ENCODE data around the gene SPTBN4.
A peak's percentile ranks its signal among the peaks of the same experiment; 100 is the strongest.

SPTBN4 gene

GRCh38 chr19:40530091-40530901 is 63.5 kb downstream of the SPTBN4 start (continued):
- no peak for TF ChIP-seq KLF8 (tag by site-specific recombination; IDR thresholded peaks at IDR 0.05)
- peak; percentile 74 for TF ChIP-seq GLIS2 (tag by site-specific recombination; IDR thresholded peaks at IDR 0.05)
- peak; percentile 40 for TF ChIP-seq SP3 (tag by site-specific recombination; IDR thresholded peaks at IDR 0.05)
- 0 out of 2 replicates have a peak, but pooled peaks have one; percentile 6 for TF ChIP-seq ZNF404 (tag by site-specific recombination; IDR thresholded peaks at IDR 0.05)
- 0 out of 2 replicates have a peak, but pooled peaks have one; percentile 26 for TF ChIP-seq WT1 (tag by site-specific recombination; IDR thresholded peaks at IDR 0.05)
- TF ChIP-seq ZNF366 (tag by site-specific recombination; conservative IDR thresholded peaks at IDR 0.05) = no peak
- TF ChIP-seq ZNF558 (tag by site-specific recombination; IDR thresholded peaks at IDR 0.05) = no peak
- no peak for TF ChIP-seq TRIM28 (IDR thresholded peaks at IDR 0.05; ENCODE audit: borderline replicate concordance, low read length)
- no peak for TF ChIP-seq IKZF3 (tag by site-specific recombination; IDR thresholded peaks at IDR 0.05)
- TF ChIP-seq ZXDB (tag by site-specific recombination; IDR thresholded peaks at IDR 0.05) = no peak
- TF ChIP-seq ZFP69B (tag by site-specific recombination; IDR thresholded peaks at IDR 0.05) = no peak
- no peak for TF ChIP-seq ZNF449 (tag by site-specific recombination; IDR thresholded peaks at IDR 0.05)
- TF ChIP-seq ZNF670 (tag by site-specific recombination; IDR thresholded peaks at IDR 0.05; ENCODE audit: low read depth) = no peak
- TF ChIP-seq ZNF561 (tag by site-specific recombination; IDR thresholded peaks at IDR 0.05; ENCODE audit: borderline replicate concordance) = no peak
- TF ChIP-seq ZNF133 (tag by site-specific recombination; IDR thresholded peaks at IDR 0.05) = no peak
- TF ChIP-seq ZNF501 (tag by site-specific recombination; IDR thresholded peaks at IDR 0.05) = no peak
- no peak for TF ChIP-seq INSM2 (tag by site-specific recombination; IDR thresholded peaks at IDR 0.05)
- TF ChIP-seq MZF1 (tag by site-specific recombination; IDR thresholded peaks at IDR 0.05; ENCODE audit: borderline replicate concordance) = no peak
- TF ChIP-seq ZNF223 (tag by site-specific recombination; IDR thresholded peaks at IDR 0.05) = no peak
- no peak for TF ChIP-seq ZNF544 (tag by site-specific recombination; IDR thresholded peaks at IDR 0.05)
- TF ChIP-seq ZNF596 (tag by site-specific recombination; IDR thresholded peaks at IDR 0.05) = no peak
- TF ChIP-seq OSR2 (tag by site-specific recombination; IDR thresholded peaks at IDR 0.05) = no peak
- no peak for TF ChIP-seq ZNF311 (tag by site-specific recombination; IDR thresholded peaks at IDR 0.05; ENCODE audit: borderline replicate concordance)
- TF ChIP-seq HOXA7 (CRISPR knock-in tag; IDR thresholded peaks at IDR 0.05; ENCODE audit: borderline replicate concordance) = 0 out of 2 replicates have a peak, but pooled peaks have one; percentile 11
- TF ChIP-seq KLF7 (tag by site-specific recombination; IDR thresholded peaks at IDR 0.05; ENCODE audit: borderline replicate concordance) = no peak
- peak; percentile 60 for TF ChIP-seq ZNF398 (tag by site-specific recombination; IDR thresholded peaks at IDR 0.05)
- 0 out of 2 replicates have a peak, but pooled peaks have one; percentile 7 for TF ChIP-seq ZNF169 (tag by site-specific recombination; IDR thresholded peaks at IDR 0.05)
- peak; percentile 96 for TF ChIP-seq REST (tag by site-specific recombination; IDR thresholded peaks at IDR 0.05)
- TF ChIP-seq GLIS1 (tag by site-specific recombination; IDR thresholded peaks at IDR 0.05) = peak; percentile 10
- TF ChIP-seq ZNF24 (tag by site-specific recombination; IDR thresholded peaks at IDR 0.05) = no peak
- no peak for TF ChIP-seq KLF1 (tag by site-specific recombination; IDR thresholded peaks at IDR 0.05)
- TF ChIP-seq ZNF549 (tag by site-specific recombination; IDR thresholded peaks at IDR 0.05) = no peak
- no peak for TF ChIP-seq SALL2 (tag by site-specific recombination; IDR thresholded peaks at IDR 0.05; ENCODE audit: borderline replicate concordance)

Data from HEK293 (cell line).